H9 (cell line): ENCODE measurements around the gene DNAJB11. TPM values are rescaled to one million over a fixed set of nuclear protein-coding genes. Genes with fewer than 3 reads are reported as not detected.

ENCODE experiments used
- DNase-seq: peaks from one replicate; pipeline ENCODE4 v3.0.0-alpha.2; 2017
- H2AFZ ChIP-seq: one replicate; pipeline ENCODE4 v1.6.1; 2013; ENCODE audit warnings: mild to moderate bottlenecking, low read length, control low read depth, moderate library complexity
- H2AK5ac ChIP-seq: 2 replicates; pipeline ENCODE4 v1.6.1; 2013; ENCODE audit warnings: low read length, control low read depth, mixed read lengths; ENCODE audit not compliant: insufficient read length
- H2BK120ac ChIP-seq: one replicate; pipeline ENCODE4 v1.6.1; 2013; ENCODE audit warnings: low read depth, mild to moderate bottlenecking, low read length, control low read depth, inconsistent platforms; ENCODE audit not compliant: poor library complexity, severe bottlenecking
- H2BK12ac ChIP-seq: 2 replicates; pipeline ENCODE4 v1.6.1; 2013; ENCODE audit warnings: low read length, control low read depth, mixed read lengths, low read depth; ENCODE audit not compliant: insufficient read length
- H2BK15ac ChIP-seq: 2 replicates; pipeline ENCODE4 v1.6.1; 2013; ENCODE audit warnings: low read depth, low read length, control low read depth
- H2BK20ac ChIP-seq: one replicate; pipeline ENCODE4 v1.6.1; 2013; ENCODE audit warnings: low read depth, mild to moderate bottlenecking, low read length, control low read depth, inconsistent platforms; ENCODE audit not compliant: poor library complexity, severe bottlenecking
- H2BK5ac ChIP-seq: 2 replicates; pipeline ENCODE4 v1.6.1; 2013; ENCODE audit warnings: low read length, control low read depth, mixed read lengths; ENCODE audit not compliant: insufficient read length
- H3K14ac ChIP-seq: 2 replicates; pipeline ENCODE4 v1.6.1; 2013; ENCODE audit warnings: low read length, control low read depth; ENCODE audit not compliant: insufficient read depth
- H3K18ac ChIP-seq: 2 replicates; pipeline ENCODE4 v1.6.1; 2013; ENCODE audit warnings: low read depth, mild to moderate bottlenecking, mixed read lengths, low read length, control low read depth; ENCODE audit not compliant: insufficient read length
- H3K23ac ChIP-seq: 2 replicates; pipeline ENCODE4 v1.6.1; 2013; ENCODE audit warnings: low read length, control low read depth, mixed read lengths, low read depth; ENCODE audit not compliant: insufficient read length
- H3K23me2 ChIP-seq: 2 replicates; pipeline ENCODE4 v1.6.1; 2013; ENCODE audit warnings: low read depth, mild to moderate bottlenecking, mixed read lengths, low read length, control low read depth; ENCODE audit not compliant: insufficient read length, poor library complexity, severe bottlenecking
- H3K27ac ChIP-seq: 2 replicates; pipeline ENCODE4 v1.5.1; 2013; ENCODE audit warnings: low read length, control low read depth, mixed read lengths, low read depth; ENCODE audit not compliant: insufficient read length
- H3K27me3 ChIP-seq: 2 replicates; pipeline ENCODE4 v1.6.1; 2013; ENCODE audit warnings: low read length, control low read depth, inconsistent platforms; ENCODE audit not compliant: insufficient read depth
- H3K4ac ChIP-seq: 2 replicates; pipeline ENCODE4 v1.6.1; 2013; ENCODE audit warnings: low read depth, mild to moderate bottlenecking, control low read depth, inconsistent platforms, low read length, moderate library complexity
- H3K4me1 ChIP-seq: 2 replicates; pipeline ENCODE4 v1.6.1; 2013; ENCODE audit warnings: low read length, control low read depth, inconsistent platforms; ENCODE audit not compliant: insufficient read depth
- H3K4me2 ChIP-seq: 2 replicates; pipeline ENCODE4 v1.6.1; 2013; ENCODE audit warnings: low read length, control low read depth, mixed read lengths; ENCODE audit not compliant: insufficient read length, insufficient read depth
- H3K56ac ChIP-seq: 2 replicates; pipeline ENCODE4 v1.6.1; 2013; ENCODE audit warnings: low read depth, mild to moderate bottlenecking, mixed read lengths, low read length, control low read depth; ENCODE audit not compliant: insufficient read length
- H3K79me1 ChIP-seq: 2 replicates; pipeline ENCODE4 v1.6.1; 2013; ENCODE audit warnings: low read depth, mild to moderate bottlenecking, moderate library complexity, low read length, control low read depth, inconsistent platforms; ENCODE audit not compliant: insufficient read depth, poor library complexity, severe bottlenecking
- H3K79me2 ChIP-seq: 2 replicates; pipeline ENCODE4 v1.6.1; 2013; ENCODE audit warnings: low read length, control low read depth, inconsistent platforms; ENCODE audit not compliant: insufficient read depth
- H3K9ac ChIP-seq: 2 replicates; pipeline ENCODE4 v1.6.1; 2013; ENCODE audit warnings: low read length, control low read depth, mixed read lengths; ENCODE audit not compliant: insufficient read length; ENCODE audit errors: extremely low read depth
- H3K9me3 ChIP-seq: one replicate; pipeline ENCODE4 v1.6.1; 2013; ENCODE audit warnings: low read depth, low read length, inconsistent platforms; ENCODE audit not compliant: control insufficient read depth
- H3T11ph ChIP-seq: one replicate; pipeline ENCODE4 v1.6.1; 2013; ENCODE audit warnings: mild to moderate bottlenecking, low read length, control low read depth, inconsistent platforms
- H4K20me1 ChIP-seq: one replicate; pipeline ENCODE4 v1.6.1; 2013; ENCODE audit not compliant: control insufficient read depth, insufficient read length, insufficient read depth
- H4K5ac ChIP-seq: 2 replicates; pipeline ENCODE4 v1.6.1; 2013; ENCODE audit warnings: low read depth, mild to moderate bottlenecking, mixed read lengths, low read length, control low read depth; ENCODE audit not compliant: insufficient read length
- H4K8ac ChIP-seq: replicated peaks from 2 replicates; pipeline ENCODE4 v1.6.1; 2013; ENCODE audit warnings: low read length, control low read depth, mixed read lengths, low read depth; ENCODE audit not compliant: insufficient read length
- H4K91ac ChIP-seq: 2 replicates; pipeline ENCODE4 v1.6.1; 2013; ENCODE audit warnings: low read depth, mild to moderate bottlenecking, moderate library complexity, mixed read lengths, low read length, control low read depth; ENCODE audit not compliant: insufficient read length
- H3K27ac Mint-ChIP-seq, 3 experiments: 2 replicates in 2 of 3; 3 replicates in 1 of 3; pipeline ENCODE4 v1.8.0; 2020 to 2021; ENCODE audit warnings: mixed read lengths in 3 of 3, mild to moderate bottlenecking in 1 of 3, moderate library complexity in 1 of 3
- H3K27me3 Mint-ChIP-seq: 2 replicates; pipeline ENCODE4 v1.8.0; 2021; ENCODE audit warnings: low read depth, mild to moderate bottlenecking, moderate library complexity, mixed read lengths
- H3K36me3 Mint-ChIP-seq, 3 experiments: 2 replicates in 2 of 3; 3 replicates in 1 of 3; pipeline ENCODE4 v1.8.0; 2020 to 2021; ENCODE audit warnings: low read depth in 3 of 3, mixed read lengths in 3 of 3; ENCODE audit not compliant: insufficient read depth in 1 of 3
- H3K4me1 Mint-ChIP-seq, 2 experiments: 2 replicates each; pipeline ENCODE4 v1.8.0; 2020; ENCODE audit warnings: mixed read lengths in 2 of 2
- H3K4me3 Mint-ChIP-seq, 2 experiments: 2 replicates in 1 of 2; 3 replicates in 1 of 2; pipeline ENCODE4 v1.8.0; 2020 to 2021; ENCODE audit warnings: mild to moderate bottlenecking in 2 of 2, mixed read lengths in 2 of 2, moderate library complexity in 1 of 2
- H3K9me3 Mint-ChIP-seq, 2 experiments: 2 replicates in 1 of 2; 3 replicates in 1 of 2; pipeline ENCODE4 v1.8.0; 2020; ENCODE audit warnings: mild to moderate bottlenecking in 2 of 2, mixed read lengths in 2 of 2, moderate library complexity in 1 of 2
- WGBS: extraction: QIAGEN DNeasy Blood & Tissue Kit; methylation state at CpG from one replicate; pipeline ENCODE4 v1.1.7; 2013; ENCODE audit warnings: missing lambda C conversion rate, low lambda C conversion rate, mixed read lengths; ENCODE audit not compliant: insufficient read length; ENCODE audit errors: extremely low coverage; 5-methylcytosine and 5-hydroxymethylcytosine counted together
- total RNA-seq: library from RNA; stranded (reverse); gene quantifications from 2 replicates; pipeline ENCODE4 v1.2.1, GENCODE V29; 2021
- TF ChIP-seq, protein P1 (sequence below): fragments of 200-600 bp; sonication (generic); conservative IDR thresholded peaks from 3 replicates; pipeline ENCODE4 v1.8.0; 2021; ENCODE audit warnings: antibody characterized with exemption, mild to moderate bottlenecking

DNAJB11 gene
- total RNA-seq, 1 experiment from 2014 or later, result 61.2 TPM

DNA sequence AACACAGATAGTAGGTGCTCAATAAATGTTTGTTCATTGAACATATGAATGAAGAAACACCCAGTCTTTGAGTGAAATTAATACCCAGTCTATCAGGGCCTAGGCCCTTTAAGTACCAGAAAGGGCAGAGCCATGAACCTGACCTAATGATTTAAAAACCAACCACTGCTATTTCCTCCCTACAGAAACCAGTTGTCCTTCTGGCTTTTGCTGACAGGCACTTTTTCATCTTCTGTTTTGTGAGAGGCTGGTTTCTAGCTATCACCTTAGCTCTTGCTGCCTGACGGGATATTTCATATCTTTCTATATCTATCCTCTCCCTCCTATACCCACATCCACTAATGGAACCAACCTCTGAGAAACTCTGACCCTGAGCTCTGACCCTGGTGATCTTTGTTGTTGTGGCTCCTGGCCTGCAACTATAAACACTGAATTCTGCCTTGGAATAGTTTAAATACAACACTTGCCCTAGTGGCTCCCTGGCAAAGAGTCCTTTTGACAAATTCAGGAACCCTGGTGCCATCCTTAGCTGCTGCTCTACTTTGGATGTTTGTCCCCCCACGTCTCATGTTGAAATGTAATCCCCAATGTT, 38.2 kb downstream of the DNAJB11 start:
- Histone ChIP-seq H4K5ac (no peak overlapping the region), H3K56ac (no peak overlapping the region), H3K9ac (no peak overlapping the region), H3K79me2 (no peaks in the 10 kb centered on the region), H3K23me2 (no peaks in the 10 kb centered on the region), H2AFZ (no peak overlapping the region), H3K79me1 (no peaks in the 10 kb centered on the region), H4K20me1 (no peaks in the 10 kb centered on the region), H3K27ac (no peak overlapping the region), H2BK120ac (no peak overlapping the region), H2BK5ac (no peak overlapping the region), H3K23ac (no peak overlapping the region), H3K27me3 (no peaks in the 10 kb centered on the region), H3K18ac (no peak overlapping the region), H3K14ac (no peak overlapping the region), H3K4me1 (no peaks in the 10 kb centered on the region), H4K8ac (no peak overlapping the region), H3K9me3 (no peaks in the 10 kb centered on the region), H3T11ph (no peak overlapping the region), H2BK20ac (no peak overlapping the region), H2BK12ac (no peak overlapping the region), H3K4me2 (no peak overlapping the region), H2BK15ac (no peak overlapping the region), H3K4ac (no peak overlapping the region), H4K91ac (no peak overlapping the region), H2AK5ac (no peak overlapping the region)
- no peaks in the 10 kb centered on the region for H3K4me1 Mint-ChIP-seq
- H3K27ac Mint-ChIP-seq, result no peak overlapping the region; a peak in 1 of 7 replicates
- no CpG with 5 or more reads among the region's 2 CpGs for WGBS
- DNase-seq, result no peak
- TF ChIP-seq, protein P1, sequence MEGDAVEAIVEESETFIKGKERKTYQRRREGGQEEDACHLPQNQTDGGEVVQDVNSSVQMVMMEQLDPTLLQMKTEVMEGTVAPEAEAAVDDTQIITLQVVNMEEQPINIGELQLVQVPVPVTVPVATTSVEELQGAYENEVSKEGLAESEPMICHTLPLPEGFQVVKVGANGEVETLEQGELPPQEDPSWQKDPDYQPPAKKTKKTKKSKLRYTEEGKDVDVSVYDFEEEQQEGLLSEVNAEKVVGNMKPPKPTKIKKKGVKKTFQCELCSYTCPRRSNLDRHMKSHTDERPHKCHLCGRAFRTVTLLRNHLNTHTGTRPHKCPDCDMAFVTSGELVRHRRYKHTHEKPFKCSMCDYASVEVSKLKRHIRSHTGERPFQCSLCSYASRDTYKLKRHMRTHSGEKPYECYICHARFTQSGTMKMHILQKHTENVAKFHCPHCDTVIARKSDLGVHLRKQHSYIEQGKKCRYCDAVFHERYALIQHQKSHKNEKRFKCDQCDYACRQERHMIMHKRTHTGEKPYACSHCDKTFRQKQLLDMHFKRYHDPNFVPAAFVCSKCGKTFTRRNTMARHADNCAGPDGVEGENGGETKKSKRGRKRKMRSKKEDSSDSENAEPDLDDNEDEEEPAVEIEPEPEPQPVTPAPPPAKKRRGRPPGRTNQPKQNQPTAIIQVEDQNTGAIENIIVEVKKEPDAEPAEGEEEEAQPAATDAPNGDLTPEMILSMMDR, result no peak
- H3K27me3 Mint-ChIP-seq, result peaks cover 3% of the 10 kb centered on the region; the same call in 1 of the 2 replicates
- no peak overlapping the region for H3K4me3 Mint-ChIP-seq
- H3K9me3 Mint-ChIP-seq, result no peaks in the 10 kb centered on the region
- H3K36me3 Mint-ChIP-seq, result no peaks in the 10 kb centered on the region; a peak in 1 of 7 replicates
